HepG2 (cell line): ENCODE data around the gene FCER1G. TPM values are rescaled to one million over a fixed set of nuclear protein-coding genes. Genes with fewer than 3 reads are reported as not detected.

ENCODE experiments used
- ADNP ChIP-seq: sonication (generic); formaldehyde crosslinking; IDR thresholded peaks from 2 replicates; pipeline ENCODE4 v1.4.0; 2020; ENCODE audit warnings: missing genetic modification reagents
- CENPT ChIP-seq: sonication (generic); formaldehyde crosslinking; IDR thresholded peaks from 2 replicates; pipeline ENCODE4 v1.8.0; 2022; ENCODE audit warnings: low read depth, mild to moderate bottlenecking, moderate library complexity, missing genetic modification reagents
- FOSL2 ChIP-seq: sonication (generic); formaldehyde crosslinking; IDR thresholded peaks from 2 replicates; pipeline ENCODE4 v1.4.0; 2020; ENCODE audit warnings: missing genetic modification reagents
- HNRNPK ChIP-seq: fragments of 200-400 bp; formaldehyde crosslinking; IDR thresholded peaks from 2 replicates; pipeline ENCODE4 v1.6.1; 2018; ENCODE audit warnings: low read length, low read depth, moderate library complexity, mild to moderate bottlenecking; ENCODE audit not compliant: poor library complexity, severe bottlenecking
- HOXA3 ChIP-seq: sonication (generic); formaldehyde crosslinking; IDR thresholded peaks from 2 replicates; pipeline ENCODE4 v1.5.0; 2020; ENCODE audit warnings: missing genetic modification reagents
- PRMT3 ChIP-seq: sonication (generic); formaldehyde crosslinking; IDR thresholded peaks from 2 replicates; pipeline ENCODE4 v1.8.1; 2022; ENCODE audit warnings: low read depth, mild to moderate bottlenecking, moderate library complexity, missing genetic modification reagents, borderline replicate concordance
- YY1 ChIP-seq: IDR thresholded peaks from 2 replicates; pipeline ENCODE4 v1.6.1; 2011; ENCODE audit warnings: low read length, low read depth, moderate library complexity, mild to moderate bottlenecking; ENCODE audit not compliant: insufficient read depth, insufficient replicate concordance
- ZBTB10 ChIP-seq: sonication (generic); formaldehyde crosslinking; IDR thresholded peaks from 2 replicates; pipeline ENCODE4 v1.4.0; 2020; ENCODE audit warnings: missing genetic modification reagents, borderline replicate concordance
- ZFX ChIP-seq: sonication (generic); formaldehyde crosslinking; IDR thresholded peaks from 2 replicates; pipeline ENCODE4 v1.4.0; 2020; ENCODE audit warnings: mild to moderate bottlenecking, low read depth, missing genetic modification reagents, moderate library complexity
- ZNF598 ChIP-seq: sonication (generic); formaldehyde crosslinking; IDR thresholded peaks from 2 replicates; pipeline ENCODE4 v1.5.1; 2020; ENCODE audit warnings: mild to moderate bottlenecking, missing genetic modification reagents, borderline replicate concordance
- ZNF713 ChIP-seq: sonication (generic); formaldehyde crosslinking; IDR thresholded peaks from 2 replicates; pipeline ENCODE4 v1.4.0; 2020; ENCODE audit warnings: mild to moderate bottlenecking, missing genetic modification reagents
- ZNF737 ChIP-seq: sonication (generic); formaldehyde crosslinking; IDR thresholded peaks from 2 replicates; pipeline ENCODE4 v1.5.0; 2020; ENCODE audit warnings: missing genetic modification reagents, mild to moderate bottlenecking, borderline replicate concordance
- ZNF790 ChIP-seq: sonication (generic); formaldehyde crosslinking; IDR thresholded peaks from 2 replicates; pipeline ENCODE4 v1.8.0; 2022; ENCODE audit warnings: missing genetic modification reagents, mild to moderate bottlenecking, borderline replicate concordance
- polyA plus RNA-seq, 8 experiments: library from polyadenylated mRNA; depleted of rRNA in 3 of 8; stranded (reverse) in 7 of 8; unstranded in 1 of 8; fragments of >200 nt; fragmentation: Illumina TruSeq in 4 of 8; extraction: Trizol in 4 of 8; gene quantifications; 2 replicates each; pipeline versions ENCODE4 v1.2.1 to v1.2.3, GENCODE V29; 2011 to 2016; ENCODE audit warnings: low read depth in 4 of 8, missing spikeins in 1 of 8, mixed read lengths in 1 of 8; ENCODE audit not compliant: insufficient read depth in 1 of 8
- total RNA-seq, 5 experiments: library from RNA; depleted of rRNA; stranded (reverse); fragments of >200 nt; fragmentation: Illumina TruSeq; extraction: Trizol; gene quantifications; 2 replicates each; pipeline ENCODE4 v1.2.3, GENCODE V29; 2016; ENCODE audit warnings: low read depth in 1 of 5
- TF ChIP-seq, protein P1 (sequence below): sonication (generic); formaldehyde crosslinking; IDR thresholded peaks from 2 replicates; pipeline ENCODE4 v1.5.1; 2020; ENCODE audit warnings: mild to moderate bottlenecking, missing genetic modification reagents, moderate library complexity
- TF ChIP-seq, protein P2 (sequence below), 2 experiments: sonication (generic) in 1 of 2; formaldehyde crosslinking in 1 of 2; IDR thresholded peaks; 2 replicates each; pipeline versions ENCODE4 v1.4.0 to v1.6.1; 2018 to 2020; ENCODE audit warnings: missing genetic modification reagents in 2 of 2, borderline replicate concordance in 1 of 2, low read depth in 1 of 2, mild to moderate bottlenecking in 1 of 2, missing biosample characterization in 1 of 2
- TF ChIP-seq, protein P3 (sequence below): sonication (generic); formaldehyde crosslinking; IDR thresholded peaks from 2 replicates; pipeline ENCODE4 v1.8.0; 2022; ENCODE audit warnings: mild to moderate bottlenecking, missing genetic modification reagents, moderate library complexity

FCER1G gene
- total and polyA plus RNA-seq, 2 of the 13 experiments (the other 11 are each of a cell fraction or from before 2014, with no cell fraction given) = 1.3 to 6.4 TPM

DNA sequence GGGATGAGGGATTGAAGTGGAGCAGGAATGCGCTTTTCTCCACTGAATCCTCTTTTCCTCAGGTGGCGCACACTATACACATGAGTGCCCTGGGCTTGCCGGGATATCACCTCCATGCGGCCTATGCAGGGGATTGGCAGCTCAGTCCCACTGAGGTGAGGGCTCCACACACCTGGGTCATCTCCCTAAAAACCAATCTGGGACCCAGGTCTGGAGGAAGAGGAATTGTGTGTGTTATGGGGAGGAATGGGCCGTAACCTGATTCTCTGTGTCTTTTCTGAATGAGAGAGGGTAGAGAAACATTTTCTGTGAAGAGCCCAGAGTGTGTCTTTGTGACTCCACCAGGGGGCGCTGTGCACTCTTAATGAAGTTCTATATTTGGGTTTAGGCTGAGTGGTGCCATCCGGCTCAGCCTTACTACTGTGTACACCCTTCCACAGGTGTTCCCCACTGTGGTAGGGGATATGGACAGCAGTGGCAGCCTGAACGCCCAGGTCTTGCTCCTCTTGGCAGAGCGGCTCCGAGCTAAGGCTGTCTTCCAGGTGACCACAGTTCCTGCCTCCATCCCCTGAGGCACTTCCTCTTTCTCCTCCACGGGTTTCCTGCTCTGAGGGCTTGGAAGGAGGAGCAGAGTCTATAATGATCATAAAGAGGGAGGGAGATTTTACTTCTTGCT lies 12.2 kb downstream of the FCER1G start (continued):
- TF ChIP-seq, protein P1, sequence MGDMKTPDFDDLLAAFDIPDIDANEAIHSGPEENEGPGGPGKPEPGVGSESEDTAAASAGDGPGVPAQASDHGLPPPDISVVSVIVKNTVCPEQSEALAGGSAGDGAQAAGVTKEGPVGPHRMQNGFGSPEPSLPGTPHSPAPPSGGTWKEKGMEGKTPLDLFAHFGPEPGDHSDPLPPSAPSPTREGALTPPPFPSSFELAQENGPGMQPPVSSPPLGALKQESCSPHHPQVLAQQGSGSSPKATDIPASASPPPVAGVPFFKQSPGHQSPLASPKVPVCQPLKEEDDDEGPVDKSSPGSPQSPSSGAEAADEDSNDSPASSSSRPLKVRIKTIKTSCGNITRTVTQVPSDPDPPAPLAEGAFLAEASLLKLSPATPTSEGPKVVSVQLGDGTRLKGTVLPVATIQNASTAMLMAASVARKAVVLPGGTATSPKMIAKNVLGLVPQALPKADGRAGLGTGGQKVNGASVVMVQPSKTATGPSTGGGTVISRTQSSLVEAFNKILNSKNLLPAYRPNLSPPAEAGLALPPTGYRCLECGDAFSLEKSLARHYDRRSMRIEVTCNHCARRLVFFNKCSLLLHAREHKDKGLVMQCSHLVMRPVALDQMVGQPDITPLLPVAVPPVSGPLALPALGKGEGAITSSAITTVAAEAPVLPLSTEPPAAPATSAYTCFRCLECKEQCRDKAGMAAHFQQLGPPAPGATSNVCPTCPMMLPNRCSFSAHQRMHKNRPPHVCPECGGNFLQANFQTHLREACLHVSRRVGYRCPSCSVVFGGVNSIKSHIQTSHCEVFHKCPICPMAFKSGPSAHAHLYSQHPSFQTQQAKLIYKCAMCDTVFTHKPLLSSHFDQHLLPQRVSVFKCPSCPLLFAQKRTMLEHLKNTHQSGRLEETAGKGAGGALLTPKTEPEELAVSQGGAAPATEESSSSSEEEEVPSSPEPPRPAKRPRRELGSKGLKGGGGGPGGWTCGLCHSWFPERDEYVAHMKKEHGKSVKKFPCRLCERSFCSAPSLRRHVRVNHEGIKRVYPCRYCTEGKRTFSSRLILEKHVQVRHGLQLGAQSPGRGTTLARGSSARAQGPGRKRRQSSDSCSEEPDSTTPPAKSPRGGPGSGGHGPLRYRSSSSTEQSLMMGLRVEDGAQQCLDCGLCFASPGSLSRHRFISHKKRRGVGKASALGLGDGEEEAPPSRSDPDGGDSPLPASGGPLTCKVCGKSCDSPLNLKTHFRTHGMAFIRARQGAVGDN (CRISPR knock-in tag) = peak; percentile 46
- TF ChIP-seq, protein P2, sequence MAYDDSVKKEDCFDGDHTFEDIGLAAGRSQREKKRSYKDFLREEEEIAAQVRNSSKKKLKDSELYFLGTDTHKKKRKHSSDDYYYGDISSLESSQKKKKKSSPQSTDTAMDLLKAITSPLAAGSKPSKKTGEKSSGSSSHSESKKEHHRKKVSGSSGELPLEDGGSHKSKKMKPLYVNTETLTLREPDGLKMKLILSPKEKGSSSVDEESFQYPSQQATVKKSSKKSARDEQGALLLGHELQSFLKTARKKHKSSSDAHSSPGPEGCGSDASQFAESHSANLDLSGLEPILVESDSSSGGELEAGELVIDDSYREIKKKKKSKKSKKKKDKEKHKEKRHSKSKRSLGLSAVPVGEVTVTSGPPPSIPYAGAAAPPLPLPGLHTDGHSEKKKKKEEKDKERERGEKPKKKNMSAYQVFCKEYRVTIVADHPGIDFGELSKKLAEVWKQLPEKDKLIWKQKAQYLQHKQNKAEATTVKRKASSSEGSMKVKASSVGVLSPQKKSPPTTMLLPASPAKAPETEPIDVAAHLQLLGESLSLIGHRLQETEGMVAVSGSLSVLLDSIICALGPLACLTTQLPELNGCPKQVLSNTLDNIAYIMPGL (CRISPR knock-in tag; IDR thresholded peaks at IDR 0.05; ENCODE audit: borderline replicate concordance in 1 of 2, low read depth in 1 of 2) = peak; percentile 48 to 75; a peak in 3 of 4 replicates
- TF ChIP-seq CENPT (CRISPR knock-in tag) (no peak), ZFX (CRISPR knock-in tag) (peak; percentile 55), ZBTB10 (CRISPR knock-in tag) (no peak), ZNF713 (no peak), ZNF737 (CRISPR knock-in tag) (no peak), ZNF790 (CRISPR knock-in tag) (no peak), FOSL2 (0 out of 2 replicates have a peak, but pooled peaks have one; percentile 3), ZNF598 (CRISPR knock-in tag) (no peak), HOXA3 (CRISPR knock-in tag) (peak; percentile 43; the same call in 1 of the 2 replicates), ADNP (no peak), HNRNPK (no peak), PRMT3 (CRISPR knock-in tag) (no peak), YY1 (peak; percentile 16)
- TF ChIP-seq, protein P3, sequence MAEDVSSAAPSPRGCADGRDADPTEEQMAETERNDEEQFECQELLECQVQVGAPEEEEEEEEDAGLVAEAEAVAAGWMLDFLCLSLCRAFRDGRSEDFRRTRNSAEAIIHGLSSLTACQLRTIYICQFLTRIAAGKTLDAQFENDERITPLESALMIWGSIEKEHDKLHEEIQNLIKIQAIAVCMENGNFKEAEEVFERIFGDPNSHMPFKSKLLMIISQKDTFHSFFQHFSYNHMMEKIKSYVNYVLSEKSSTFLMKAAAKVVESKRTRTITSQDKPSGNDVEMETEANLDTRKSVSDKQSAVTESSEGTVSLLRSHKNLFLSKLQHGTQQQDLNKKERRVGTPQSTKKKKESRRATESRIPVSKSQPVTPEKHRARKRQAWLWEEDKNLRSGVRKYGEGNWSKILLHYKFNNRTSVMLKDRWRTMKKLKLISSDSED (CRISPR knock-in tag) = no peak
